ENCODE results near the gene GPR160.
"Not testable (repeated sequence)": the region's sequence is repeated elsewhere in the genome, so short reads cannot be mapped to it uniquely, and the experiment has no call there.

The GPR160 gene, protein sequence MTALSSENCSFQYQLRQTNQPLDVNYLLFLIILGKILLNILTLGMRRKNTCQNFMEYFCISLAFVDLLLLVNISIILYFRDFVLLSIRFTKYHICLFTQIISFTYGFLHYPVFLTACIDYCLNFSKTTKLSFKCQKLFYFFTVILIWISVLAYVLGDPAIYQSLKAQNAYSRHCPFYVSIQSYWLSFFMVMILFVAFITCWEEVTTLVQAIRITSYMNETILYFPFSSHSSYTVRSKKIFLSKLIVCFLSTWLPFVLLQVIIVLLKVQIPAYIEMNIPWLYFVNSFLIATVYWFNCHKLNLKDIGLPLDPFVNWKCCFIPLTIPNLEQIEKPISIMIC

GRCh38 chr3:170037463-170038433 is at the start of gene GPR160:
GPR160 (plus strand) TSS chr3:170037995; CDS start chr3:170083973, 45,978 bp downstream.
- peak; percentile 90 for DNase-seq

GRCh38 chr3:169990431-169990830 is 47.4 kb upstream of the GPR160 start:
- no peak for DNase-seq

GRCh38 chr3:169992156-169992555 is 45.6 kb upstream of the GPR160 start:
- DNase-seq = no peak

GRCh38 chr3:169992781-169993180 is 45.0 kb upstream of the GPR160 start:
- no peak for DNase-seq

- no peak for DNase-seq
Observed at GRCh38 chr3:169993761-169994160, 44.0 kb upstream of the GPR160 start.

DNA sequence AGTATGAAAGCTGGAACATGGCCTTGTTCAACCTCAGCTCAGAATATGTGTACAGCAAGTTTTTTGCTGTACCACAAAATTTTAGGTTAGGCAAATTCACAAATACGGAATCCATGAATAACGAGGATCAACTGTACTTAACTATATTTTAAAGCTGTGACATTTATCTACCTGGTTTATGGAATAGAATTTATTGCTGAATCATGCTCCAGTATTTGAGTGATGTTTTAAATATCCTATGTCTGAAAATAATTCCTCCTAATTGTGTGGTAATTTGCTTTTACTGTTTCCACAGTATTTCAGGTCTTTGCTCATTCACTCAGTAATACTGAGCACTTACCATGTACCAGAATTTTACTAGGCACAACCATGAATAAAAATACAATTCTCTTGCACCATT is 41.7 kb upstream of the GPR160 start:
- DNase-seq = no peak

- DNase-seq = no peak
Observed at GRCh38 chr3:169998668-169999131, 39.1 kb upstream of the GPR160 start.

DNA sequence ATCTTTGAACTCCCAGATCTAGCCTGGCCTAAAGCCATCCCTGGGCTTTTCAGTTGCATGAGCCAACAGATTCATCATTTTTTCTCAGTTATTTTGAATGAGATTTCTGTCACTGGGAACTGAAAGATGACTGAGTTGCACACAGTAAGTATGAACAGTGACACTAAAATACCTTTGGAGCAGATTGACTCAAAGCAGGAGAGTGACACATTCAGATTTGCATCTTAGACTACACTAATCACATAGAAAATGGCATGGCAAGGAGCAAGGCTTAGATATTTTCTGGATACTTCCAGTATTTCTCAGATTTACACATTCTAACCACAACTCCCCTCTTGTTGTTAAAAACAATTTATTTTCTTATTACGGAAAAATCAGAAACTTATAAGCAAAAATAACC is 38.4 kb upstream of the GPR160 start:
- DNase-seq = peak; percentile 13

DNA sequence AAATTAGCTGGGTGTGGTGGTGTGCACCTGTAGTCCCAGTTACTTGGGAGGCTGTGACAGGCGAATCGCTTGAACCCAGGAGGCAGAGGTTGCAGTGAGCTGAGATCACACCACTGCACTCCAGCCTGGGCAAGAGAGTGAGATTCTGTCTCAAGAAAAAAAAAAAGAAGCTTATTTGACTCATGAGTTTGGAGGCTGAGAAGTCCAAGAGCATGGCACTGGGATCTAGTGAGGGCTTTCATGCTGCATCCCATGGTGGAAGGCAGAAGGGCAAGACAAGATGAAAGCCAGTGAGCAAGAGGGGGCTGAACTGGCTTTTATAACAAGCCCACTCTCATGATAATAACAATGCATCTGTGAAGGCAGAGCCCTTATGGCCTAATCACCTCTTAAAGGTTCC is 37.7 kb upstream of the GPR160 start:
- no peak for DNase-seq

GRCh38 chr3:170002231-170002630 is 35.6 kb upstream of the GPR160 start:
- DNase-seq = no peak

DNA sequence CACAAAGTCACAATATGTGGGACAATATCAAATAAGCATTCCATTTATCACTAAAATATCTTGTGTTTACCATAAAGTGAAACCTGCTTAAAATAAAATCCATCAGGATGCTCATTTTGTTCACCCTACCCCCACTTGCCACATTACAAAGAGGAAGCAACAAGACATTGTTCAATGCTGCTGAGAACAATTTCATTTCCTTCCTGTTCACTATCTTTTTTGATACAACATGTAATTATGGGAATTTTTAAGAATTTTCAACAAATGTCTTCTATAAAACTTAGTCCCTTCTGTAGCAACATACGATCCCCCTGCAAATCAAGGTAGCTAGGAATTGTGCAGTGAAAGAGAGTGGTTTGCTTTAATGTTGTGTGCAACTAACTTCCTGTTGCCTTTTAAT is 34.9 kb upstream of the GPR160 start:
- no peak for DNase-seq

GRCh38 chr3:170003881-170004356 is 33.9 kb upstream of the GPR160 start:
- DNase-seq = no peak

DNA sequence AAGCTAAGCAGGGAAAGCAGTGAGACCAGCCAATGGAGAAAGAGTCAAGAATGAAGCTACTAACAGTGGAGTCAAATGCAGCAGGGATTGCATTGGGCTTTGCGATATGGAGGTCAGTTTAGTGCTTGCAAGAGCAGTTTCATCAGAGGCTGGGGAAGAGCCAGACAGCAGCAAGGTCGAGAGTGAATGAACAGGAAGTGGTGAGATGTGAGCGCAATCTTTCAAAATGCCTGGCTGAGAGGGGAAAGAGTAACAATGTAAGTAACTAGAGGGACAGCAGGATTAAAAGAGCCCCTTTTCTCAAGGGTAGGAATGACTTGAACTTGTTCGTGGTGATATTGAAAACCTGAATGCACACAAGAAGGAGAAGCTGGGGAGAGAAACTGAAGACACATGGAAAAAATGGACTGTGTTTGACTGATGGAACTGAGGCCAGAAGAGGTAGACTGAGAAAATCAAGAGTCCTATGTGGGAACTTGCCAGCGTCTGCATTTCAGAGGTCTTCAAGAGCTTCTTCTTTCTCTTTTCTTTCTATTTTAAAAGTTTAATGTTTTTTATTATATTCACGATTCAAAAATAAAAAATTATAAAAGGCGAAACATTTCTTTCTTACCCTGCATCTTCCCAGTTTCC is 30.6 kb upstream of the GPR160 start:
- peak; percentile 44 for DNase-seq

DNA sequence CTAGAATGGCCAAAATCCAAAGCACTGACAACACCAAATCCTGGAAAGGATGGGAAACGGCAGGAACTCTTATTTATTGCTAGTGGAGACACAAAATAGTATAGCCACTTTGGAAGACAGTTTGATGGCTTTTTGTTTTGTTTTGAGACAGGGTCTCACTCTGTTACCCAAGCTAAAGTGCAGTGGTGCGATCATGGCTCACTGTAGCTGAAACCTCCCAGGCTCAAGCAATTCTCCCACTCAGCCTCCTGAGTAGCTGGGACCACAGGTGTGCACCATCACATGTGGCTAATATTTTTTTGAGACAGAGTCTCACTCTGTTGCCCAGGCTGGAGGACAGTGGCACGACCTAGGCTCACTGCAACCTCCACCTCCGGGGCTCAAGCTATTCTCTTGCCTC is 27.3 kb upstream of the GPR160 start:
- no peak for DNase-seq

DNA sequence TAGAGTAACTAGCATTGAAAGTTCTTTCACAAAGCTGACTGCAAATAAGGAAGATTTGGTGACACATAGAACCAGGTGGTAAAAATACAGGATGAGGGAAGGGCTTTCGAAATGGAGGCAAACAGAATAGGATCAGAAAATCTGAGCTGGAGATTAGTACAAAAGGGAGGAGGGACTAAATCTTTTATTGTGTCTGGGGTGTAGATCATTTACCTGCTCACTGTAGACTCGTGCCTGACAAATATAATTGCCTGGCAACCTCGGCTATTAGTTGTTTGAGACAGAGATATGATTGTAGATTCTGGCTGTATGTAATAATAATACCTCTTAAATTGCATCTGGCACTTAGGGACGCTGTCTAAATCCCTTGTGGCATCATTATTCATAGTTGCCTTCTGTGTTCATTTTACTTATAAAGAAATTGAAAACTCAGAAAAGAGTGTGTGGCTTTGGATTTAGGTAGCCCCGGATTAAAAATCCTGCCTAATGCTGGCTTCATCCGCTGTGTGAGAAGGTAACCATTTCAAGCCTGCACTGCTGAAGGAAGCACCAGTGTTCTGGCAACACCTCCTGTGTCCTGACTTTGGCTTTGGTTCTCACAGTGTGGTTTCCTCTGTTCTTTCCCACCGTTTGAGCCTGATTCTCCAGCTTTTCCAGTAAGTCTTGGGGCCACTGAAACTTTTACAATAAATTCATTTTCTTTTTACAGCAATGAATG is 25.0 kb upstream of the GPR160 start:
- DNase-seq = no peak

DNA sequence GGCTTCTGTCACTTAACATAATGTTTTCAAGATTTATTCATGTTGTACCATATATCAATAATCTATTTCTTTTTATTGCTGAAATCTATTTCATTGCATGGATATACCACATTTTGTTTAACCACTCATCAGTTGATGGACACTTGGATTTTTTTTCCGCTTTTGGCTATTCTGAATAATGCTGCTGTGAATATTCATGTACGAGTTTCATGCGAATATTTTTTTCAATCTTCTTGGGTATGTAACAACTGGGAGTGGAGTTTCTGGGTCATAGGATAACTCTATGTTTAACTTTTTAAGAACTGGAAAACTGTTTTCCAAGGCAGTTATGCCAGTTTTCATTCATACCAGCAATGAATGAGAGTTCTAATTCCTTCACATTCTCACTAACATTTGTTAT is 21.7 kb upstream of the GPR160 start:
- DNase-seq = no peak

DNA sequence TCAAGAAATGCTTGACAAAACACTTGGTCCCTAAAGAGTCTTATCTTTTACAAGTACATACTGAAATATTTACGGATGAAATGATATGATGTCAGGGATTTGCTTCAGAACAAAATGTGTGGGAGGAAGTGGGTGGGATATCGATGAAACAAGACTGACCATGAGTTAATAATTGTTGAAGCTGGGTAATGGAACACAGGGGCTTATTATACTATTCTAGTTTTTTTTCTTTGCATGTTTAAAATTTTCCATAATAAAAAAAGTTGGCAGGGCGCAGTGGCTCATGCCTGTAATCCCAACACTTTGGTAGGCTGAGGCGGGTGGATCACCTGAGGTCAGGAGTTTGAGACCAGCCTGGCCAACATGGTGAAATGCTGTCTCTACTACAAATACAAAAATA is 18.5 kb upstream of the GPR160 start:
- not testable (repeated sequence) for DNase-seq

DNA sequence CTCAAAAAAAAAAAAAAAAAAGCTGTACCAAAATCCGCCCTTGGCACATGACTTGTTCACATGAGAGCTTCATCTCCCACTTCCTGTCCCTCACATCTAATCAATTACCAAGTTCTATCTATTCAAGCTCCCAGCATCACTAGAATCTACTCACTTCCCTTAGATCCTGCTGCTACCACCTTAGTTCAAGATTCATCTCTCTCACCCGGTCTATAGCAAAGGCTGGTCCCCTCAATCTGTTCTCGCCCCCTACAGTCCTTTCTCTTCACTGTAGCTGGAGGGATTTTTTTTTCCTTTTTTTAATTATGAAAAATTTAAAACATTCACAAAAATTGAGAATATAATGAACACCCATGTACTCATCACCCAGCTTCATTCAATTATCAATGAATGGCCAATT is 16.7 kb upstream of the GPR160 start:
- DNase-seq = no peak

DNA sequence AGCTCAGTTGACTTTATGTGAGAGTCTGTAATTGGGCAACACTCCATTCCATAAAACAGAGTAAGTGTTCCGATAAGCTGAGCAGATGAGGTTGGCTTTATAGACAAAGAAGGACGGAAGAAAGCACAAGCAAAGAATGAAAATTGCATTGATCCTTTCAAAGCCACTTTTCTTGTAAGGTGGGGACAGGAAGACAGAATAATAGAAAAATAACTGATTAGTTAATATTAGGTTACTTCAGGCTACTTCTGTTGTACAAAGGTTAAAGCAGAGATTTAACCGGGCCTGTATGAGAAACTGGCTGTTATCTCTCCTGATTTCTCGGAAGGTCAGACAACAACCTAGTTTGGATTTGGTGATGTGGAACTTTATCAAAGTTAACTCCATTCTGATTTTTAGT is 15.5 kb upstream of the GPR160 start:
- DNase-seq = no peak

- DNase-seq = no peak
Observed at GRCh38 chr3:170023165-170023564, 14.6 kb upstream of the GPR160 start.

DNA sequence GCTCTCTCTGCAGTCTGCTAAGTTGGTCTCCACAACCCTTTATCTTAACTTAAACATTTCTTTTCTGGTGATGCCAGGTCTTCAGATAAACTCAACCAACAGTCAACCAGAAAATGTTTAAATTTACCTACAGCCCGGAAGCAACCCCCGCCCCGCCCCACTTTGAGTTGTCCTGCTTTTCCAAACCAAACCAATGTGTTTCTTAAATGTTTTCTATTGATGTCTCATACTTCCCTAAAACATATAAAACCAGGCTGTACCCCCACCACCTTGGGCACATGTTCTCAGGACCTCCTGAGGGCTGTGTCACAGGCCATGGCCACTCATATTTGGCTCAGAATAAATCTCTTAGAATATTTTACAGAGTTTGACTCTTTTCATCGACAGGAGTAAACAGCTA is 13.2 kb upstream of the GPR160 start:
- DNase-seq = no peak

All from stimulated activated CD4-positive, alpha-beta T cell treated with anti-CD3 and anti-CD28 coated beads, Interleukin-15, amount 100 ng/mL, for 24 hours (primary cell).